TTC549 (cell line): ENCODE measurements around the gene CSAG1.
"Not testable (repeated sequence)": the region's sequence is repeated elsewhere in the genome, so short reads cannot be mapped to it uniquely, and the experiment has no call there.

ENCODE experiments used
- FAIRE-seq: peaks from 2 replicates; lab custom pipeline; 2012; peaks lifted over from hg19 to GRCh38; lab: Jason Lieb, UNC

Gene CSAG1

GRCh38 chrX:152733261-152733975 is at the start of gene CSAG1, which contains the start of gene MAGEA12:
Gene CSAG1 (minus strand): TSS chrX:152733721. CDS start chrX:152732460, 1,261 bp downstream.
Gene MAGEA12 (plus strand): TSS chrX:152733757. CDS start chrX:152736162, 2,405 bp downstream.
- no peak for FAIRE-seq

GRCh38 chrX:152769549-152770289 is 36.2 kb upstream of the CSAG1 start, which contains the start of gene MAGEA6:
Gene MAGEA6 (minus strand): TSS chrX:152769689. CDS start chrX:152767650, 2,039 bp downstream.
- FAIRE-seq: not testable (repeated sequence)

GRCh38 chrX:152766562-152766961 is 33.0 kb upstream of the CSAG1 start:
- not testable (repeated sequence) for FAIRE-seq

GRCh38 chrX:152761582-152761981 is 28.1 kb upstream of the CSAG1 start:
- FAIRE-seq: not testable (repeated sequence)

GRCh38 chrX:152759544-152759943 is 26.0 kb upstream of the CSAG1 start:
- FAIRE-seq: not testable (repeated sequence)

GRCh38 chrX:152758918-152759317 is 25.4 kb upstream of the CSAG1 start, which contains the start of gene CSAG3:
Gene CSAG3 (plus strand): TSS chrX:152759218.
- not testable (repeated sequence) for FAIRE-seq

- not testable (repeated sequence) for FAIRE-seq
These were observed 21.4 kb upstream of the CSAG1 start for GRCh38 chrX:152754871-152755270.

- not testable (repeated sequence) for FAIRE-seq
These were observed 20.4 kb upstream of the CSAG1 start, which contains the start of gene MAGEA2 for GRCh38 chrX:152753686-152754650. Gene MAGEA2 (minus strand): TSS chrX:152753842. CDS start chrX:152751363, 2,479 bp downstream.

- FAIRE-seq: no peak
These were observed 5.0 kb upstream of the CSAG1 start for GRCh38 chrX:152738560-152738959.

GRCh38 chrX:152736528-152736927 is 3.0 kb upstream of the CSAG1 start:
- FAIRE-seq: not testable (repeated sequence)

GRCh38 chrX:152735860-152736511 is 2.5 kb upstream of the CSAG1 start:
- no peak for FAIRE-seq

GRCh38 chrX:152735101-152735500 is 1.6 kb upstream of the CSAG1 start:
- FAIRE-seq: no peak

- not testable (repeated sequence) for FAIRE-seq
These were observed 780 bp upstream of the CSAG1 start for GRCh38 chrX:152734143-152734858.

- no peak for FAIRE-seq
These were observed 8.1 kb downstream of the CSAG1 start for GRCh38 chrX:152725409-152725808.

- FAIRE-seq: not testable (repeated sequence)
These were observed 19.4 kb downstream of the CSAG1 start, which contains the start of gene MAGEA2B for GRCh38 chrX:152713815-152714787. Gene MAGEA2B (plus strand): TSS chrX:152714628. CDS start chrX:152717107, 2,479 bp downstream.

GRCh38 chrX:152713195-152713594 is 20.3 kb downstream of the CSAG1 start:
- FAIRE-seq: not testable (repeated sequence)

GRCh38 chrX:152709173-152709572 is 24.3 kb downstream of the CSAG1 start, which contains the start of gene CSAG2:
Gene CSAG2 (minus strand): TSS chrX:152709273. CDS start chrX:152709112, 161 bp downstream.
- FAIRE-seq: not testable (repeated sequence)

GRCh38 chrX:152706500-152706899 is 27.0 kb downstream of the CSAG1 start:
- FAIRE-seq: not testable (repeated sequence)

- FAIRE-seq: not testable (repeated sequence)
These were observed 33.1 kb downstream of the CSAG1 start for GRCh38 chrX:152700390-152700789.
